Adrenal gland (tissue), 5 donors: ENCODE measurements around the gene C6orf15.

ENCODE experiments used
- CTCF ChIP-seq, 6 experiments: fragments of 450-650 bp in 4 of 6; fragments of 200-600 bp in 2 of 6; sonication (generic) in 1 of 6; IDR thresholded peaks; 1 replicate in 5 of 6; 2 replicates in 1 of 6; pipeline versions ENCODE4 v1.5.1 to v1.8.0; 2016 to 2021; ENCODE audit warnings: antibody characterized with exemption in 6 of 6, mild to moderate bottlenecking in 2 of 6, moderate library complexity in 1 of 6
- POLR2A ChIP-seq, 2 donors: fragments of 450-650 bp; IDR thresholded peaks; one replicate each; pipeline ENCODE4 v1.6.1; 2017; ENCODE audit warnings: antibody characterized with exemption in 2 of 2, mild to moderate bottlenecking in 2 of 2, moderate library complexity in 1 of 2
- donor health status: DM: no; HTN: no; CAD: no.

- TF ChIP-seq CTCF (IDR thresholded peaks at IDR 0.05) = no peak
- no peak for TF ChIP-seq POLR2A (IDR thresholded peaks at IDR 0.05)
Measured at GRCh38 chr6:31075528-31075927, 36.8 kb downstream of the C6orf15 start.
